ENCODE results near the gene UBA5.

UBA5 gene

GRCh38 chr3:132624790-132625189 is 35.3 kb upstream of the UBA5 start:
- in situ Hi-C loops (cut with MboI; ENCODE audit: low pct_unique_long_range_greater_than_20kb, low sequenced_read_pairs, unreplicated experiment): no loop called here
- TF ChIP-seq CTCF (IDR thresholded peaks at IDR 0.05; ENCODE audit: extremely low read depth, insufficient read depth, missing control alignments): no peak
- DNase-seq (ENCODE audit: low spot score): no peak

GRCh38 chr3:132625613-132626012 is 34.5 kb upstream of the UBA5 start:
- in situ Hi-C loops (cut with MboI; ENCODE audit: low pct_unique_long_range_greater_than_20kb, low sequenced_read_pairs, unreplicated experiment): no loop called here
- peak; percentile 32 for DNase-seq (ENCODE audit: low spot score)
- no peak for TF ChIP-seq CTCF (IDR thresholded peaks at IDR 0.05; ENCODE audit: extremely low read depth, insufficient read depth, missing control alignments)

- DNase-seq (ENCODE audit: low spot score): no peak
- in situ Hi-C loops (cut with MboI; ENCODE audit: low pct_unique_long_range_greater_than_20kb, low sequenced_read_pairs, unreplicated experiment): no loop called here
- no peak for TF ChIP-seq CTCF (IDR thresholded peaks at IDR 0.05; ENCODE audit: extremely low read depth, insufficient read depth, missing control alignments)
These were observed 33.2 kb upstream of the UBA5 start for GRCh38 chr3:132626955-132627354.

GRCh38 chr3:132628157-132628556 is 32.0 kb upstream of the UBA5 start:
- in situ Hi-C loops (cut with MboI; ENCODE audit: low pct_unique_long_range_greater_than_20kb, low sequenced_read_pairs, unreplicated experiment): no loop called here
- no peak for TF ChIP-seq CTCF (IDR thresholded peaks at IDR 0.05; ENCODE audit: extremely low read depth, insufficient read depth, missing control alignments)

GRCh38 chr3:132629928-132630327 is 30.2 kb upstream of the UBA5 start:
- in situ Hi-C loops (cut with MboI; ENCODE audit: low pct_unique_long_range_greater_than_20kb, low sequenced_read_pairs, unreplicated experiment): no loop called here
- no peak for TF ChIP-seq CTCF (IDR thresholded peaks at IDR 0.05; ENCODE audit: extremely low read depth, insufficient read depth, missing control alignments)
- no peak for DNase-seq (ENCODE audit: low spot score)

More at GRCh38 chr3:132628157-132628556, 32.0 kb upstream of the UBA5 start:
- no peak for DNase-seq (ENCODE audit: low spot score)

GRCh38 chr3:132630612-132631011 is 29.5 kb upstream of the UBA5 start:
- no peak for DNase-seq (ENCODE audit: low spot score)
- in situ Hi-C loops (cut with MboI; ENCODE audit: low pct_unique_long_range_greater_than_20kb, low sequenced_read_pairs, unreplicated experiment): no loop called here
- no peak for TF ChIP-seq CTCF (IDR thresholded peaks at IDR 0.05; ENCODE audit: extremely low read depth, insufficient read depth, missing control alignments)

GRCh38 chr3:132635052-132635451 is 25.1 kb upstream of the UBA5 start:
- no peak for DNase-seq (ENCODE audit: low spot score)
- in situ Hi-C loops (cut with MboI; ENCODE audit: low pct_unique_long_range_greater_than_20kb, low sequenced_read_pairs, unreplicated experiment): no loop called here
- no peak for TF ChIP-seq CTCF (IDR thresholded peaks at IDR 0.05; ENCODE audit: extremely low read depth, insufficient read depth, missing control alignments)
